GM20431 (cell line): ENCODE results near the gene FJX1.
"Not testable (repeated sequence)": the region's sequence is repeated elsewhere in the genome, so short reads cannot be mapped to it uniquely, and the experiment has no call there.

ENCODE experiments used
- in situ Hi-C: fragments of 300-500 bp; cut with MseI, MboI; formaldehyde crosslinking; loops from one replicate; pipeline ENCODE4 v1.15.0; 2020; ENCODE audit warnings: low sequenced_read_pairs; ENCODE audit not compliant: unreplicated experiment

Gene FJX1

DNA sequence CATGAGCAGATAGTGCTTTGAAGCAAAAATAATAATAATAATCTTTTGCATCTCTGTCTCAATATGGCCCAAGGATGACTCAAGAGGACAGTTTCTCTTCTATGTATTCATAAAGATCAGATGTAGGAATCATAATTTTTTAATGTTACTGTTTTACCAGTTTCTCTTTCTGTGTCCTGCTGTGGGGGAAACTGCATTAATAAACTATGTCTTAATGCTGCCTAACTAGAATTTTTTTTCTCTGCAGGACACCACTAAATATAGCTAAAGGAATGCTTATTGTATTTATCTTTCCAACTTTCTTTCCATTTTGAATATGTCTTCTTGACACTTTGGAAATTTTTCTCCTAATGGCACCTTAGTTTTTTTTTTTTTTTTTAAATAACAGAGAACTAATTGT is 6.5 kb downstream of the FJX1 start:
- in situ Hi-C loops = loop anchor here (25.0 kb wide), 1 partner anchor 513 kb away; no protein-coding TSS in a partner anchor

DNA sequence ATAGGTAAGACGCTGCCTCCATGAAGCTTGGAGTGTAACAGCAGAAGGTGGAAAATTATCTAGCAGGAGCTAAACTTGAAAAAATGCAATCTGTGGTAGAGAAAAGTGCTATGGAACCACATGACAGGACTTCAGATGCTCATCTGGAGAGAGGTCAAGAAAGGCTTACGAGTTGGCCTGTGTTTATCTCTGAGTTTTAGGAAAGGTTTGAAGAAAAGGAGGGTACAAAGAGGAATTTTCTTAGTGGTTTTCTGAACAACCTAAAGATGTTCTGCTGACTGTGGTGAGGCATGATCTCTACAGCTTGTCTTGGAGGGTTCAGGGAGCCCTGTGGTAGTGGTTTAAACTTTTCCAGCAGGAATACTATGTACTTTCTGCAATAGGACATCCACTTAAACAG is 8.2 kb downstream of the FJX1 start:
- in situ Hi-C loops = no loop called here

DNA sequence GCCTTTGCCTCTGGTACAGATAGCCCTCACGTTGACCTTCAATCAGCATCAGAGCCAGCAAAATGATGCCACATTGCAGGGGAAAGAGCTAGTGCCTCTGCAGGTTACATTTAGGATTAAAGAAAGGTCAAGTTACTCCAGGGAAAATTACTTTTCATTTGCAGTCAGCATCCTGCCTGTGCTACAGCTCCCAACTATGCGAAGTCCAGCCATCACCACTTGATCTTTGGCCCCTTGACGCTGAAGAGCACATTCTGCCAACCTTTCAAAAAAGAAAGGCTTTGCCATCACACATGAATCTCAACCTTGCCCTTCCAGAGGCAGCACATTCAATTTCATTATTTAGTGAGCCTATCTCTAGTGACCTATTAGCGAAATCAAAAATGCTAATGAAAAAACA is 11.3 kb downstream of the FJX1 start:
- in situ Hi-C loops = no loop called here

DNA sequence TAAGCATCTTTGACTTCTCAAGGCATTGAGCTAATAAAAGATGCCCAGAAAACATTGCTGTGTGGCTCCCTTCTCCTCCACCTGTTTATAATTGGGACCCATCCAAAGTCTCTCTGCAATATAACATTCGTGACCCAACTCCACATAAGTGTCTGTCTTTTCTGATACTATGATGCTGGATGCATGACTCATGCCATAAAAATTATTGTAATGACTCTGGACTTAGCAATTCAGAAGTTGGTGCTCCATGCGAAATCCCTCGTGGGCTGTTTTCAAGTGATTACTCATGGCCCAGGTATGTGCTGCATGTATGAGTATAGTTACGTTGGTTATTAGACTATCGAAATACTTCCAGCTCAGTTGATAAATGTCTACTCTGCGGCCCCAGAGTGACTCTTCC is 11.7 kb downstream of the FJX1 start:
- in situ Hi-C loops = no loop called here

- in situ Hi-C loops = no loop called here
These were observed 13.6 kb downstream of the FJX1 start for GRCh38 chr11:35631891-35632290.

GRCh38 chr11:35632301-35632700 is 14.0 kb downstream of the FJX1 start:
- in situ Hi-C loops = no loop called here

DNA sequence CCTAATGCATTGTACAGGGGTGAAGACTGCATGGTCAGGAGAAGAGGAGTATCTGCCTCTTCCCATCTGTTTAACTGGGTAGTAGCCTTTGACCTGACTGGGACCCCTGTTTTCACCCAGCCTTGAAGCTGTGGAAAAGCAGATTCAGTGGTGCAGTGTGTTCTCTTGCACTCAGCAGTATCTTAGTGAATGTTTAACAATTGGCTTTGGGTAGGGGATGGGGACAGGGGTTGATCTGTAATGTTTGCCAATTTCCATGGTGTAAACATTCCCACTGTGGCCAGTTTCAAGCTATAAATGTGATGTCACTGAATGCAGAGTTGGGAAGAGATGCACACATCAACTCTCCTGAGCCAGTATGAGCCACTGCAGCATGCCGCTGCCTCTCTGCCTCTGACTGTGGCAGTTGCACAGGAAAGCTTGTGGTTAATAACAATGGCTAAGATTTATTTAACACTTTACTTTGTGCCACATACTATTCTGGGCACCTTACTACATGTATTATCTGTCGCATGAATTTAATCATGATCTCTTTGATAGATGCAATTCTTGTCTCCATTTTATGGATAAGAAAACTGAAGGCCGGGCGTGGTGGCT is 15.7 kb downstream of the FJX1 start:
- in situ Hi-C loops = no loop called here

DNA sequence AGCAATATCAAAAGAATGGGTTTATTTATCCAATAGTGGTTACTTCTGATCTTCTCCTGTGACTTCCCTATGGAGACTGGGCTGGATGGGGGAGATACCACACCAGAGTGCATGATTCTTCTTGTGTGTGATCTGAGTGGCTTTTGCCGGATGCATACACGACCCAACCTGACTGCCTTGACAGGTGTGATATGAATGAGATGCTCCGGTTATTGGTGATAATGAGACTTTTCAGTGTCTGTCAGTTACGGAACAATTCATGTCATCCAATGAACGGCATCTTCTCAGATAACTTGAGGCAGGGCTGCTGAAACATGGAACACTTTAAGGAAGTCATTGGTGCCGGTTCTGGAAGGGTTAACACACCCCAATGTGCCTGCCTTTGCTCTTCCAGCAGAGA is 17.7 kb downstream of the FJX1 start:
- in situ Hi-C loops = no loop called here

- in situ Hi-C loops = no loop called here
These were observed 21.4 kb downstream of the FJX1 start for GRCh38 chr11:35639591-35640179.

DNA sequence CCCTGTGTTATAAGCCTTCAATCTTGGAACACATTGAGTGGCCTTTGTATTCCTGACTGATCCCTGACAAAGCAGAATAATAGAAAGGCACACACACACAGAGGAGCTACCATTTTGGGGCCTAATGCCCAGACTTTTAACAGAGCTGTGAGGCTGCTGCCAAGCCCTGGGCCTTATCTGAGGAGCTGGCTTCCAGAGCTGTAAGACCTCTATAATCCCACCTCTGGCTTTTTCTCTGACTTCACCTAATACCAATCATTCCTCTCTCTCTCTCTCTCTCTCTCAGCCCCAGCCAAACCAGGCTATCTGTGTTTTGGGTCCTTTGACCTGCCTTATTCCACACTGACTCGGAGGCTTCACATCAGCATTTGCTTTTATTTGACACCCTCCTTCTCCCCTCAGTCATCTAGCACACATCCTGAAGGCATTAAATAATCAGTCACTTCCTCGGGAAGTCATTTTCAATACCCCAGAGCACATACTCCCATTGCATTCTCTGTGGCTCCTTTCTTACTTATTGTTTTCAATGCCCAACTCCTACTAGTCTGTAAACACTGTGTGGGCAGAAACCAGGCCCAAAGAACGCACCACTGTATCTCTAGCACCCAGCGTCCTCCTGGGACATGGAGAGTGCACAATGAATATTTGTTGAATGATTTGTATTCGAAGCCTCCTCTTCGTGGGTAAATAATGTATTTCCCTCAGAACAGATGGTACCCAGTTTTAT is 23.1 kb downstream of the FJX1 start:
- in situ Hi-C loops = no loop called here

GRCh38 chr11:35641964-35642363 is 23.7 kb downstream of the FJX1 start:
- in situ Hi-C loops = no loop called here

DNA sequence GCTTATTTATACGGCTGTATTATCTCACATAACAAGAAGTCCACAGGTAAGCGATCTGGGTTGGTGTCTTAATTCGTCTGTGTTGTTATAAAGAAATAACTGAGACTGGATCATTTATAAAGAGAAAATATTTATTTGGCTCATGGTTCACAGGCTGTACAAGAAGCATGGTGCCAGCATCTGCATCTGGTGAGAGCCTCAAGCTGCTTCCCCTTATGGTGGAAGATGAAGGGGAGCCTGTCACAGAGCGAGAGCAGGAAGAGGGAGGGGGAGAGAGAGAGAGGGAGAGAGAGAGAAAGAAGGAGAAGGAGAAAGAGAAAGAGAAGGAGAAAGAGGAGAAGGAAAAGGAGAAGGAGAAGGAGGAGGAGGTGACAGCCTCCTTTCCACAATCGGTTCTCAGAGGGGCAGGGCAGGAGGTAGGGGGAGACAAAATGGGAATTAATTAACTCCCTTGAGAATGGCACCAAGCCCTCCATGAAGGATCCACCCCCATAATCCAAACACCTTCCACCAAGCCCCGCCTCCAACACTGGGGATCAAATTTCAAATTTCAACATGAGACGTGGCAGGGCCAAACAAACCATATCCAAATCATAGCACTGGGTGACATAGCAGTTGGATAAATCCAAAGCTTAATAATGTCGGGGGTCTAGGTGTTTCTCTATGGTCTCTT is 29.3 kb downstream of the FJX1 start:
- in situ Hi-C loops = no loop called here

GRCh38 chr11:35650006-35650405 is 31.7 kb downstream of the FJX1 start:
- in situ Hi-C loops = no loop called here

- in situ Hi-C loops = no loop called here
These were observed 32.2 kb downstream of the FJX1 start for GRCh38 chr11:35650467-35650866.

- in situ Hi-C loops = no loop called here
These were observed 33.0 kb downstream of the FJX1 start for GRCh38 chr11:35651263-35651662.

DNA sequence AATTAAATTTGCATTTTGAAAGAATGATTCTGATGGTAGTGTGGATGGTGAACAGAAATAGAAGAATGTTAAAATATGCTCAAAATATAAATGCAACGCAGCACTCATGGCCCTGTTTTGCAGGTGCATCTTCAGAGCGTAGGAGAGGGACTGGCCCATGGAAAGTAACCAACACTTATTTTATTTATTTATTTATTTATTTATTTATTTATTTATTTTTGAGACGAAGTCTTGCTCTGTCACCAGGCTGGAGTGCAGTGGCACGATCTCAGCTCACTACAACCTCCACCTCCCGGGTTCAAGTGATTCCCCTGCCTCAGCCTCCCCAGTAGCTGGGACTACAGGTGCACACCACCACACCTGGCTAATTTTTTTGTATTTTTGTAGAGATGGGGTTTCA is 34.5 kb downstream of the FJX1 start:
- in situ Hi-C loops = not testable (repeated sequence)

DNA sequence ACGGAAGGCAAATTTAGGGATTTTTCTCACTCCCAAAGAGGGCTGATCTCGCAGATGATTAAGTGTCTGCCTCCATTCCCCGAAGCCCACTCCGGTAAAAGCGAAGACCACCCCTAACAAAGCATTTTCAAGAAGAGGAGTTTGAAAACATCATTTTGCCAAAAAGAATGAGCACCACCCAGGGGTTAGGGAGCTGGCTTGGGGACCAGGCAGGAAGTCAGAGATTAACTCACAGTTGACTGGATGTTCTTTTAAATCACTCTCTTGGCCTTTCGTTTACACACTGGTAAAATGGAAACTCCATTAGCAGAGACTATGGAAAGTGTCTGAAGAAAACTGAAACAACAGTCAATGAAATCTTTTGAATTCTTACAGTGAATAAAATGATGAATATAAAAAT is 36.5 kb downstream of the FJX1 start:
- in situ Hi-C loops = no loop called here

DNA sequence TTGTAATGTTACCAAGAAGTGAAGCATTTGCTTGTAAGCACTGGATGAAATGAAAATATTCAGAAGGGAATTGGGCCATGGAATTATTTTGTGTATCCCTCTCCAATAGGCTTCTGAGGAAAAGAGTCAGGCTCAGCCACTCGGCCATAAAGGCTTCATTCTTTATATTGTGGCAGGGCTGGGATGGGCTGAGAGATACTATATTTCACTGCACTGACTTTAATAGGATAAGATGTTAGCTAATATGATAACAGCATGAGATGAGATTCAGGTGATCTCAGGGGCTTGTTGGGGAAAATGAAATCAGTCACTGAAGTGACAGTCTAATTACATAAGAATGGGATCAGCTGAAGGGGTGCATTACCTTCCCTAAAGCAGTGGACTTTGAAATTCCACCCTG is 37.0 kb downstream of the FJX1 start:
- in situ Hi-C loops = no loop called here

GRCh38 chr11:35655856-35656255 is 37.6 kb downstream of the FJX1 start:
- in situ Hi-C loops = no loop called here

GRCh38 chr11:35658020-35658948 is 40.0 kb downstream of the FJX1 start:
- in situ Hi-C loops = no loop called here
